Fibroblast of skin of right quadriceps (primary cell): Measurements from ENCODE around the gene SLC5A1.
"Not testable (repeated sequence)": the region's sequence is repeated elsewhere in the genome, so short reads cannot be mapped to it uniquely, and the experiment has no call there.

Experiments
- DNase-seq: peaks from one replicate; pipeline ENCODE4 v3.0.0-alpha.2; 2013

The SLC5A1 gene

DNA sequence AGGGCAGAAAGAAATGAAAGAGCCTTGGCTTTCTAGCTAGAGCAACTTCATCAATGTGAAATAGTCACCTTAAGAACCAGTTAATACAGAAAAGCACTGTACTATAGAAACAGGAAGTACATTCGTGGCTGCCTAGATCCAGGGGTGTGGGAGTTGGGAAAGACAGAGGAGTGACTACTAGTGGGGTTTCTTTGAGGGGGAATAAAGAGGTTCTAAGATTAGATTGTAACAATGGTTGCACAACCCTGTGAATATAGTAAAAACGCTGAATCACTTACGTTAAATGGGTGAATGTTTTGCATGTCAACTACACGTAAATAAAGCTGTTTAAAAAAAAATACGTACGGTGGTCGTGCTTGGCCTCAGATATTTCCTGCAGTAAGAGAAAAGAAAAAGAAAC lies 107.6 kb downstream of the SLC5A1 start:
- not testable (repeated sequence) for DNase-seq

DNA sequence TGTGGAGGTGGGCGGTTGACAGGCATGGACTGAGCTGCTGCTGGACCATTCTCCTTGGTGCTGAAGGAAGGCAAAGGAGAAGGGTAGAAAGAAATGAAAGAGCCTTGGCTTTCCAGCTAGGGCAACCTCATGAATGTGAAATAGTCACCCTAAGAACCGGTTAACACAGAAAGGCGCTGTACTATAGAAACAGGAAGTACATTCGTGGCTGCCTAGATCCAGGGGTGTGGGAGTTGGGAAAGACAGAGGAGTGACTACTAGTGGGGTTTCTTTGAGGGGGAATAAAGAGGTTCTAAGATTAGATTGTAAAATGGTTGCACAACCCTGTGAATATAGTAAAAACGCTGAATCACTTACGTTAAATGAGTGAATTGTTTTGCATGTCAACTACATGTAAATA lies 108.6 kb downstream of the SLC5A1 start:
- not testable (repeated sequence) for DNase-seq

DNA sequence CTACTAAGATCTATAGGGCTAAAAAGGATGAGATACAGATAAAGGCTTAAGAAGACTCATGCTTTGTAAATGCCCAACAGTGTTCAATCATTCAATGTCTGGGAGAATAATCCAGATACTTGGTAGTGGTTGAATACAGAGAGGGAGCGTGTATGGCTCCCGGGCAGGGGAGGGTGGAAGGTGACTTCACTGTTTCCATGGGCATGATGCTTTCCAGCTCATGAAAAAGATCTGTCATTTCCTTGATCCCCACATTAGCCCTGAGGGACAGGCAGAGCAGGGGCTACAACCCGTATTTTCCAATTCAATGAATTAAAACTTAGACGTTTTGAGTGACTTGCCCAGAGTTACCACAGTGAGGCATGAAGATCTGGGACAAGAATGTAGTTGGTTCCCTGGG lies 111.7 kb downstream of the SLC5A1 start:
- not testable (repeated sequence) for DNase-seq

DNA sequence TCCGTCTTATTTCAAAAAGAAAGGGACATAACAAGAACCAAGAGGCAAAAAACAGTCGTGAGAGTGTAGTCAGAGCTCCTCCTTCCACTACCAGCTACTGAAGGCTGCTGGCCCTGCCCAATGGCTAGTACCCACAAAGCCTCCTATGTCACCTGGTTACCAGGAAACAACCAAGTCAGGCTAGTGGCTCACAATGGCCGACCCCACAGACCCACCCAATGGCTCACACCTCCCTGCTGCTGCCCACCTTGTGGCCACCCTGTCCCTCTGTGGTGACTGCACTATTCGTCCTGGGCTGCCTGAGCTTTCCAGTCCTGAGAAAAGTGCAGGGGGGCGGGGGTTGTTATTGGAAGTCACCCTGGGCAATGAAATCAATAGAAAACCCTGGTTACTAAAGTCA lies 114.6 kb downstream of the SLC5A1 start:
- not testable (repeated sequence) for DNase-seq

GRCh38 chr22:32158712-32159533 lies 115.9 kb downstream of the SLC5A1 start, which contains the start of gene C22orf42:
Gene C22orf42, minus strand, starts transcription at chr22:32159303. Its CDS starts 88 bp downstream, at chr22:32159215.
- DNase-seq = no peak

GRCh38 chr22:32160411-32160810 lies 117.3 kb downstream of the SLC5A1 start:
- not testable (repeated sequence) for DNase-seq
